ENCODE data around the gene PEX12.

DNA sequence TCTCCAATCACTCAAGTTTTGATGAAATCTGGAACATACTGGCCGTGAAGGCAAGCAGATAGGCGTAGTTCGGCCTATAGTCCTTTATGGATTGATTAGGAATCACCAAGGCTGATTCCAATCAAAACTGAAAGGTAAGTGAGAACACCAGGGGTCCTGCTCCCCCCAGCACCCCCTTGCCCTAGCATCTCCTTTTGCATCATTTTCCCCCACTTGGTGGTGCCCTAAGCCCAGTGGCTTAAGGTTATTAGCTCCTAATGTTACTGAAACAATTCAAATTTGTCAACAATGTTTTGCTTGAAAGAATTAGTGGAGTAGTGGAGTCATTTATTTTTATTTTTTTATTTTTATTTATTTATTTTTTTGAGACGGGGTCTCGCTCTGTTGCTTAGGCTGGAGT, 22.7 kb downstream of the PEX12 start:
- TF ChIP-seq, protein P1, sequence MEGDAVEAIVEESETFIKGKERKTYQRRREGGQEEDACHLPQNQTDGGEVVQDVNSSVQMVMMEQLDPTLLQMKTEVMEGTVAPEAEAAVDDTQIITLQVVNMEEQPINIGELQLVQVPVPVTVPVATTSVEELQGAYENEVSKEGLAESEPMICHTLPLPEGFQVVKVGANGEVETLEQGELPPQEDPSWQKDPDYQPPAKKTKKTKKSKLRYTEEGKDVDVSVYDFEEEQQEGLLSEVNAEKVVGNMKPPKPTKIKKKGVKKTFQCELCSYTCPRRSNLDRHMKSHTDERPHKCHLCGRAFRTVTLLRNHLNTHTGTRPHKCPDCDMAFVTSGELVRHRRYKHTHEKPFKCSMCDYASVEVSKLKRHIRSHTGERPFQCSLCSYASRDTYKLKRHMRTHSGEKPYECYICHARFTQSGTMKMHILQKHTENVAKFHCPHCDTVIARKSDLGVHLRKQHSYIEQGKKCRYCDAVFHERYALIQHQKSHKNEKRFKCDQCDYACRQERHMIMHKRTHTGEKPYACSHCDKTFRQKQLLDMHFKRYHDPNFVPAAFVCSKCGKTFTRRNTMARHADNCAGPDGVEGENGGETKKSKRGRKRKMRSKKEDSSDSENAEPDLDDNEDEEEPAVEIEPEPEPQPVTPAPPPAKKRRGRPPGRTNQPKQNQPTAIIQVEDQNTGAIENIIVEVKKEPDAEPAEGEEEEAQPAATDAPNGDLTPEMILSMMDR (IDR thresholded peaks at IDR 0.05; ENCODE audit: low read depth, low read length, poor library complexity, severe bottlenecking): peak; percentile 34
- TF ChIP-seq EZH2phosphoT487 (IDR thresholded peaks at IDR 0.05; ENCODE audit: borderline replicate concordance, low read length): no peak

Data from DOHH2 (cell line).